Body of pancreas (tissue), 4 donors: ENCODE data around the gene SARNP. TPM values are rescaled to one million over a fixed set of nuclear protein-coding genes. Genes with fewer than 3 reads are reported as not detected.

Source experiments
- ATAC-seq: fragments of 150-250 bp; one replicate; pipeline ENCODE4 v1.9.1; 2016
- DNase-seq, 4 donors: peaks; one replicate each; pipeline ENCODE4 v3.0.0-alpha.2; 2019
- H3K27ac ChIP-seq, 4 donors: fragments of 200-600 bp; sonication (generic); 1 replicate in 3 of 4; 2 replicates in 1 of 4; pipeline versions ENCODE4 v1.5.1 to v1.6.1; 2016 to 2019; ENCODE audit warnings: mild to moderate bottlenecking in 1 of 4, mixed read lengths in 1 of 4, moderate library complexity in 1 of 4
- H3K27me3 ChIP-seq, 2 donors: fragments of 200-600 bp; sonication (generic); one replicate each; pipeline ENCODE4 v1.6.0; 2016; ENCODE audit warnings: mild to moderate bottlenecking in 1 of 2
- H3K36me3 ChIP-seq, 2 donors: fragments of 200-600 bp; sonication (generic); replicated peaks in 1 of 2; 2 replicates each; pipeline ENCODE4 v1.5.1; 2016; ENCODE audit warnings: low read depth in 2 of 2; ENCODE audit not compliant: insufficient read depth in 1 of 2
- H3K4me1 ChIP-seq: fragments of 200-600 bp; sonication (generic); one replicate; pipeline ENCODE4 v1.6.0; 2016
- H3K4me3 ChIP-seq, 2 donors: fragments of 200-600 bp; sonication (generic); 1 replicate in 1 of 2; 2 replicates in 1 of 2; pipeline ENCODE4 v1.5.1; 2016 to 2019
- H3K9me3 ChIP-seq, 3 donors: fragments of 200-600 bp; sonication (generic); 1 replicate in 2 of 3; 2 replicates in 1 of 3; pipeline ENCODE4 v1.5.1; 2016
- CTCF ChIP-seq, 7 experiments: fragments of 450-650 bp in 4 of 7; fragments of 200-600 bp in 3 of 7; sonication (generic) in 3 of 7; IDR thresholded peaks; one replicate each; pipeline ENCODE4 v1.5.1; 2016 to 2019; ENCODE audit warnings: antibody characterized with exemption in 7 of 7
- POLR2A ChIP-seq, 3 donors: fragments of 450-650 bp; IDR thresholded peaks; one replicate each; pipeline ENCODE4 v1.6.1; 2016; ENCODE audit warnings: antibody characterized with exemption in 3 of 3, mild to moderate bottlenecking in 2 of 3
- WGBS, 2 donors: methylation state at CpG; one replicate each; pipeline ENCODE4 v1.1.5; 2017; 5-methylcytosine and 5-hydroxymethylcytosine counted together
- intact Hi-C: fragments of 100-400 bp; cut with DNase I; formaldehyde crosslinking; loops from one replicate; pipeline ENCODE4 v1.15.1; 2023
- total RNA-seq, 2 donors: library from RNA; depleted of rRNA; stranded (reverse); fragments of >200 nt; gene quantifications; one replicate each; pipeline ENCODE4 v1.1.0, GENCODE V29; 2016

Gene SARNP
- total RNA-seq, 2 donors from 2014 or later, result 23.1 to 51.7 TPM

- TF ChIP-seq POLR2A (IDR thresholded peaks at IDR 0.05) (no peak), CTCF (IDR thresholded peaks at IDR 0.05) (no peak)
- Histone ChIP-seq H3K36me3 (no peaks in the 10 kb centered on the region), H3K4me3 (no peak overlapping the region), H3K9me3 (no peaks in the 10 kb centered on the region), H3K27me3 (no peaks in the 10 kb centered on the region), H3K27ac (no peak overlapping the region), H3K4me1 (no peaks in the 10 kb centered on the region)
- intact Hi-C loops, result no loop called here
- no peak for ATAC-seq
- no peak for DNase-seq
- 81 to 89% methylated on average over 3 of the region's 3 CpGs for WGBS, 2 donors
These were observed 44.3 kb upstream of the SARNP start for GRCh38 chr12:55861871-55862270.

- ATAC-seq (no peak), DNase-seq (no peak)
- H3K27ac ChIP-seq, result no peak overlapping the region
- no peaks in the 10 kb centered on the region for H3K36me3 ChIP-seq
- intact Hi-C loops, result no loop called here
- H3K9me3 ChIP-seq, result no peaks in the 10 kb centered on the region
- TF ChIP-seq POLR2A (IDR thresholded peaks at IDR 0.05), result no peak
- no peak for TF ChIP-seq CTCF (IDR thresholded peaks at IDR 0.05)
- 93 to 95% methylated on average over 8 of the region's 8 CpGs for WGBS, 2 donors
- H3K4me1 ChIP-seq, result no peaks in the 10 kb centered on the region
- no peaks in the 10 kb centered on the region for H3K27me3 ChIP-seq
- H3K4me3 ChIP-seq, result no peak overlapping the region
These were observed 43.9 kb upstream of the SARNP start for GRCh38 chr12:55861396-55861795.

- Histone ChIP-seq H3K4me3 (no peak overlapping the region), H3K36me3 (no peaks in the 10 kb centered on the region), H3K27me3 (no peaks in the 10 kb centered on the region), H3K4me1 (no peaks in the 10 kb centered on the region), H3K27ac (no peak overlapping the region), H3K9me3 (no peaks in the 10 kb centered on the region)
- 32 to 34% methylated on average over 1 of the region's 1 CpG for WGBS, 2 donors
- intact Hi-C loops, result no loop called here
- ATAC-seq (no peak), DNase-seq (no peak)
- TF ChIP-seq POLR2A (IDR thresholded peaks at IDR 0.05), result no peak
These were observed 35.2 kb upstream of the SARNP start for GRCh38 chr12:55852740-55853139.

- 79 to 95% methylated on average over 3 of the region's 3 CpGs for WGBS, 2 donors
- no peaks in the 10 kb centered on the region for H3K9me3 ChIP-seq
- TF ChIP-seq POLR2A (IDR thresholded peaks at IDR 0.05), result no peak
- no peak for TF ChIP-seq CTCF (IDR thresholded peaks at IDR 0.05)
- ATAC-seq (no peak), DNase-seq (no peak)
- H3K27me3 ChIP-seq, result no peaks in the 10 kb centered on the region
- intact Hi-C loops, result no loop called here
- H3K36me3 ChIP-seq, result no peaks in the 10 kb centered on the region
- H3K27ac ChIP-seq, result no peak overlapping the region
- no peaks in the 10 kb centered on the region for H3K4me1 ChIP-seq
- H3K4me3 ChIP-seq, result no peak overlapping the region
These were observed 33.4 kb upstream of the SARNP start for GRCh38 chr12:55850893-55851292.

- intact Hi-C loops, result no loop called here
- Histone ChIP-seq H3K9me3 (no peaks in the 10 kb centered on the region), H3K4me1 (no peaks in the 10 kb centered on the region), H3K4me3 (no peak overlapping the region), H3K27me3 (no peaks in the 10 kb centered on the region), H3K36me3 (no peaks in the 10 kb centered on the region), H3K27ac (no peak overlapping the region)
- TF ChIP-seq POLR2A (IDR thresholded peaks at IDR 0.05) (no peak), CTCF (IDR thresholded peaks at IDR 0.05) (no peak)
- ATAC-seq, result no peak
- no peak for DNase-seq
- 42 to 50% methylated on average over 1 of the region's 1 CpG for WGBS, 2 donors
These were observed 32.9 kb upstream of the SARNP start for GRCh38 chr12:55850401-55850800.
